Astrocyte (in vitro differentiated cells and primary cell): ENCODE measurements around the gene HSPBAP1.

Experiments used
- CTCF ChIP-seq: IDR thresholded peaks from 2 replicates; pipeline ENCODE4 v1.5.1; 2011; ENCODE audit warnings: low read depth, mild to moderate bottlenecking, inconsistent platforms, low read length, moderate library complexity; ENCODE audit not compliant: insufficient read depth
- EZH2 ChIP-seq: IDR thresholded peaks from 2 replicates; pipeline ENCODE4 v1.6.1; 2012; ENCODE audit warnings: mild to moderate bottlenecking, low read length, inconsistent platforms; ENCODE audit not compliant: insufficient read depth

GRCh38 chr3:122728186-122728585, 65.4 kb downstream of the HSPBAP1 start:
- TF ChIP-seq CTCF (no peak), EZH2 (no peak)
